NCI-H1436 treated with DMSO at 0.1 percent for 48 hours (cell line): ENCODE results near the gene SKOR1.

Source experiments
- DNase-seq: peaks from one replicate; lab custom pipeline; 2025; lab: John Stamatoyannopoulos, UW

SKOR1 gene

GRCh38 chr15:67824976-67825880, at the start of gene SKOR1:
TSS of gene SKOR1 (plus strand) at chr15:67825509. CDS start at chr15:67825603, 94 bp downstream.
- DNase-seq = no peak

GRCh38 chr15:67775998-67776397, 49.3 kb upstream of the SKOR1 start:
- no peak for DNase-seq

GRCh38 chr15:67776600-67776999, 48.7 kb upstream of the SKOR1 start:
- DNase-seq = no peak

- no peak for DNase-seq
These were observed 48.2 kb upstream of the SKOR1 start for GRCh38 chr15:67777071-67777470.

- DNase-seq = no peak
These were observed 47.5 kb upstream of the SKOR1 start for GRCh38 chr15:67777773-67778172.

GRCh38 chr15:67778968-67779548, 46.3 kb upstream of the SKOR1 start:
- DNase-seq = no peak

GRCh38 chr15:67779549-67780111, 45.7 kb upstream of the SKOR1 start:
- DNase-seq = no peak

GRCh38 chr15:67781061-67781460, 44.2 kb upstream of the SKOR1 start:
- no peak for DNase-seq

GRCh38 chr15:67781907-67782690, 43.2 kb upstream of the SKOR1 start:
- DNase-seq = no peak

- no peak for DNase-seq
These were observed 42.7 kb upstream of the SKOR1 start for GRCh38 chr15:67782691-67782991.

GRCh38 chr15:67783303-67783702, 42.0 kb upstream of the SKOR1 start:
- DNase-seq = no peak

- no peak for DNase-seq
These were observed 41.1 kb upstream of the SKOR1 start for GRCh38 chr15:67784090-67784781.

GRCh38 chr15:67784856-67785430, 40.4 kb upstream of the SKOR1 start:
- no peak for DNase-seq

- no peak for DNase-seq
These were observed 39.9 kb upstream of the SKOR1 start for GRCh38 chr15:67785431-67785830.

- no peak for DNase-seq
These were observed 38.7 kb upstream of the SKOR1 start for GRCh38 chr15:67786646-67787045.

GRCh38 chr15:67788986-67789385, 36.3 kb upstream of the SKOR1 start:
- no peak for DNase-seq

GRCh38 chr15:67790610-67791319, 34.5 kb upstream of the SKOR1 start:
- no peak for DNase-seq

- no peak for DNase-seq
These were observed 32.9 kb upstream of the SKOR1 start for GRCh38 chr15:67792250-67792942.

GRCh38 chr15:67794832-67795574, 30.3 kb upstream of the SKOR1 start:
- DNase-seq = no peak
